Activated CD4-positive, alpha-beta T cell treated with anti-CD3 and anti-CD28 coated beads, Interleukin-2, amount 50 U/mL, for 1 hour (primary cell): ENCODE data around the gene NLGN3.
A peak's percentile ranks its signal among the peaks of the same experiment; 100 is the strongest.

Experiments
- DNase-seq: peaks from one replicate; pipeline ENCODE4 v3.0.0-alpha.2; 2020

The NLGN3 gene

DNA sequence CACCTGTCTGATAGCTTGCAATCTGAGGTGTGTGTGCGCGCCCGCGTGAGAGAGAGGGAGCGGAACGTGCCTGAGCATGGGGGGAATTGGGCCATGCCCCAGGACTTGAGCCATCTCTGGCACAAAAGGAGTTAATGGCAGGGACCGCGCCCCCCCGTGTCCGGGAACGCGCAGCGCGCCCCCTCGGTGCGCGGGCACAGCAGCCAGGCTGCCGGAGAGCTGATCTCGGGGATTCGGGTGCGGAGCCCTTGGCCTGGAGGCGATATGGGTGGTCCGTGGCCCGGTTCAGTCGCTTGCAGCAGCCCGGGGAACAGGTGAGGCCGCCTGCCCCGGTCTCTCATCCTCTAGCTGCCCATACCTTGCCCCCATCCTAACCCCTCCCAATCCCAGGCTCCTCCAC lies at the start of gene NLGN3:
NLGN3 (plus strand) TSS at position 191 of the 400 bp plus-strand sequence. CDS start 2,909 bp downstream, outside the sequence.
- no peak for DNase-seq

DNA sequence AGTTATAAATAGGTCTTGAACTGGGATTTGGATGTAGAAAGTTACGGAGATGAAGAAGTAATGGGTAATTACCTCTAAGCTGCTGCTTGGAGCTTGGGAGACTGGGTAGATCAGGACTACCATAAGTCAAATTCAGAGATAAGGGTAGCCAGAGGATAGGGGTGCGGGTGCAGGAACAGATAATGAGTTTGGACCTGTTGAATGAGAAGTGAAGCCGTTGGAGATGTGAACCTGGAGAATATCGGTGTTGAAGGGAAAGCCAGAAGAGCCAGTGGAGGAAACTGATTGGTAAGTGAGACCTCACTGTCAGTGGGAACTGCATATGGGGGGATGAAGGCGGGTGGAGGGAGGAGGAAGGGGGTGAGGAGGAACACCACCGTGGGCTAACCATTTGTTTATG lies 49.6 kb upstream of the NLGN3 start:
- no peak for DNase-seq

DNA sequence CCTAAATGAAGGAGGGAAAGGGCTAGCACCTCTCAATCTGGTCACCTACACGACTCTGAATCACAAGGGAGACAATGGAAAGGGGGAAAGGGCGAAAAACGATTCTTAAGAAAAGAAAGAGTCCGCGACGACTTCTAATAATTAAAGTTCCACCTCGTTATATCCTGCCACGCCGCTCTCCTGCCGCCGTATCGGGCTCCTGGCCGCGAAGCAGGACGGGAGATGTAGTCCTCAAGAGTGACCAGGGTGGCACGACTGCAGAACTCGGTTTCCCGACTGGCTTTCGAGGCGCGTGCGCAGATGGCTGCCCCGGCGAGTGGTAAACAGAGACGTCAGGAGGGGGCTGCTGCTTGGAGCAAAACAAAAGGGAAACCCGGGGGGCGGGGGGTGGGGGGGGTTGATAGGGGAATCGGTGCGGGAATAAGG lies 49.1 kb upstream of the NLGN3 start, which contains the start of gene FOXO4:
FOXO4 (plus strand) TSS at position 297 of the 426 bp plus-strand sequence. CDS start 678 bp downstream, outside the sequence.
- peak; percentile 86 for DNase-seq

DNA sequence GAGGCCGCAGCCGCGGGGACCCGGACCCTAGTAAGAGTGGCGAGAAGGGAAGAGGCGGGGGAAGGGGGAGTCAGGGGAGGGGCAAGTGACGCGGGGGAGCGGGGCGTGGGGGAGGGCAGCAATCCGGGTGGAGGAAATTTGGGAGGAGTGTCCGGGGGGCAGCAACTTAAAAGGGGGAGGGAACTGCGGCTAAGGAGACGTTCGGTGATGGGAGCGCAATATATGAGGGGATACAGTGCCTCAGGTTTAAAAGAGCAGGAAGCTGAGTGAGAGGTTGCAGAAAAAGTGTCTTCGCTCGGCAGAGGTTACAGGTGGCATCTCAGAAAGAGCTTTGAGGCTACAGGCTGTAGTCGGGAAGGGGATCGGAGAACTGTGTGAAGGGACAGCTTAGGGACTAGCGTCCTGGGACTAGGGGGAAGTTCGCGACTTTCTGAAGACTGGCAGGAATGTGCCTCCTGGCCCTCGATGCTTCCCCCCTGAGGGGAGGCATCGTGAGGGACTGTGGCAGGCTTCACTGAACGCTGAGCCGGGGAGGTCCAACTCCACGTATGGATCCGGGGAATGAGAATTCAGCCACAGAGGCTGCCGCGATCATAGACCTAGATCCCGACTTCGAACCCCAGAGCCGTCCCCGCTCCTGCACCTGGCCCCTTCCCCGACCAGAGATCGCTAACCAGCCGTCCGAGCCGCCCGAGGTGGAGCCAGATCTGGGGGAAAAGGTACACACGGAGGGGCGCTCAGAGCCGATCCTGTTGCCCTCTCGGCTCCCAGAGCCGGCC lies 48.5 kb upstream of the NLGN3 start:
- DNase-seq: no peak

GRCh38 chrX:71096760-71097032 lies 47.9 kb upstream of the NLGN3 start:
- DNase-seq: no peak

DNA sequence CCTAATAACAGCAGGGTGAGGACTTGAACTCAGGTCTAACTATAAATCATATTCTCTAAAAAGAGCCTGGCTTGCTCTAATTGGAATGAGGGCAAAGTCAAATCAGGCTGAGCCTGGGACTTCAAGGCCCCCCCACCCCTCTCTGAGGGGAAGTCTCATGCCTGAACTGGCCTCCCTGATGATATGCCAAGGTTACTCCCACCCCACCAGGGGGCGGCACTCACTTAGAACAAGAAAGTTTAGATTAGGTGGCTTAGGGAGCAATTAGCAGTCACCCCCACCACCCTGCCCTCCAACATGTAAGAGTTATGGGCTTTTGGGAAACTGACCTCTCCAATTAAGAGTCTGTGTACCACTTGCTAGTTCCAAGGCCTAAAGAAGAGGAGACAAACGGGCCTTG lies 46.3 kb upstream of the NLGN3 start:
- peak; percentile 76 for DNase-seq

DNA sequence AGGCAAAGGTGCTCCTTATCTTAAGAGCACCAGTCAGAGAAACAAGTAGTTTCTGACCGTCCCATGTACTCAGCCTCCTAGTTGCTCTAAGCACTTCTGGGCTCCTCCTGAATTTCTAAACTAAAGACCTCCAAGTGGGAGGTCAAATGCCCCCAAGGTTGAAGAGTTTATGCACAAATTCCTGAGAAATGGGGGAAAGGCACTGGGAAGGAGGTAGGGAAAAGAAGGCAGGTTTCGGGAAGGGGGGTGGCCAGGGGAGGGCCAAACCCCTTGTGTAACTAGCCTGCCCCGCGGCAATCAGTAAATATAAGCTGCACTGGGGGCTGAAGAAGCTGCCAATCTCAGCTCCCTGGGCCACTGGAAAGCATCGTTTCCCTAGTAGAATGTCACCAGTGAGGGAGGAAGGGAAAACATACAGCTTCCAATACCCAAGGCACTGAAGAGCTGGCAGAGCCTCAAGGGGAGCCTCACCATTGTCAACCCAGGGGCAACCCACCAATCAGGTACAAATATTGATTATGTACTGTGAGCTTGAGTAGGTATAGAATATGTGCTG lies 45.6 kb upstream of the NLGN3 start:
- DNase-seq: no peak

- no peak for DNase-seq
These were observed 44.9 kb upstream of the NLGN3 start for GRCh38 chrX:71099736-71100135.

GRCh38 chrX:71100581-71101505 lies 43.8 kb upstream of the NLGN3 start:
- peak; percentile 14 for DNase-seq

GRCh38 chrX:71102292-71102691 lies 42.3 kb upstream of the NLGN3 start:
- no peak for DNase-seq

- DNase-seq: peak; percentile 40
These were observed 41.3 kb upstream of the NLGN3 start for GRCh38 chrX:71103110-71103983.

- no peak for DNase-seq
These were observed 39.0 kb upstream of the NLGN3 start for GRCh38 chrX:71105628-71106027.

DNA sequence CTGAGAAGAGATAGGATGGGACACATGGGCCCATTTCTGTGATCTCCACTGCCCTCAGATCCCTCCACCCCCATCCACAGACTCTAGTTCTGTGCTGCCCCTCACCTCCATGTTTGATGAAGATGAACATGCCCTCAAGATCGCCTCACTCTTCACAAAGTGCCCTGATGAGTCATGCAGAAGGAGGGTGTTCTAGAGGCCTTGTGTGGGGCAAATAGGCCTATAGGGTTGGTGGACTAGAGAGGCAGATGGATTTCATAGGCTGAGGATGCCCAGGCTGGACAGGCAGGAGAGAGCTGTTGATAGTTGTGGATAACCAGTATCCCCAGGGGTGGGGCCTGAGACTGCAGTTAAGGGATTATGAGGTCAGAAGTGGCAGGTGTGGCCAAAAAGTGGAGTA lies 38.2 kb upstream of the NLGN3 start, which contains the start of gene CXorf65:
CXorf65 (minus strand) TSS at position 314 of the 400 bp plus-strand sequence; CDS start at position 130, 184 bp downstream.
- DNase-seq: peak; percentile 9

DNA sequence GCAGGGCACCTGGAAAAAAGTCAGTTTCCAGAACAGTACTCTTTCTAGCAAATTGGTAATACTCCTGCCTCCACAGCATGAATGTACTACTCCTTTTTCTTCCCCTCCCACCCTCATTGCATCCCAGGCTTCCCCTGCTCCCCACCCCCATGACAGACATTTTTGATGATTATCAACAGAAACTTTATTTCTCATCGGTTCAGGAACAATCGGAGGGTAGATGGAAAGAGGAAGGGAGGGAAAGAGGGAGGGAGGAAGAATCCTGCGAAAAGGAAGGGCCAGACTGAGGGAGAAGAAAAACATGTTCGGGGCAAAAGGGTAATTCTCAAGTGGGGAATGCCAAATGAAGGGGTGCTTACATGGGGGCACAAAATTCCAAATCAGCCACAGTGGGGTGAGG lies 37.4 kb upstream of the NLGN3 start:
- DNase-seq: no peak

DNA sequence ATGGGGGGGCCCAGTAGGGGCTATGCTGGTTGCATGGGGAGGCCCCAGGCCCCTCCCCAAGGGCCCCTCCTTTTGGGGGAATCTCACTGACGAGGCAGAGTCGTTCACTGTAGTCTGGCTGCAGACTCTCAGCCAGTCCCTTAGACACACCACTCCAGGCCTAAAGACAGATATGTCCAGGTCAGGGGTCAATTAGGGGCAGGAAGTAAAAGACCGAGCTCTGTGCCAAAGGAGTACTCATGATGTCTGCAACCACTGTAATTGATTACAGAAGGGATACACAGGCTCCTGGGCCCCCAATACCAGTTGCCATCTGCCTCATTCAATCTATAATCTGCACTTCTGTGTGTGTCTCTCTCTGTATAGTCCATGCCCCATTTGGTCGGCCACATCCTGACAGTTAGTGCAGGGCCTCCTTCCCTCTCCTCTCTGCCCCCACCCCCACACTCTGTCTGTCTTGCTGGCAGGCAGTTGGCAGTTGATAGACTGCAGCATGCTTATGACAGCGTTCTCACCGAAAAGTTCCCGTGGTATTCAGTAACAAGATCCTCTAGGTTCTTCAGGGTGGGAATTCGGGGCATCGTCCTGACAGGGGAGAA lies 36.8 kb upstream of the NLGN3 start:
- peak; percentile 34 for DNase-seq

GRCh38 chrX:71109051-71109450 lies 35.6 kb upstream of the NLGN3 start:
- DNase-seq: no peak

- DNase-seq: peak; percentile 69
These were observed 33.3 kb upstream of the NLGN3 start, which contains the start of gene IL2RG for GRCh38 chrX:71111141-71111843. Gene IL2RG, minus strand, starts transcription at chrX:71111577. Its CDS starts 38 bp downstream, at chrX:71111539.

- peak; percentile 33 for DNase-seq
These were observed 32.7 kb upstream of the NLGN3 start for GRCh38 chrX:71111921-71112431.

DNA sequence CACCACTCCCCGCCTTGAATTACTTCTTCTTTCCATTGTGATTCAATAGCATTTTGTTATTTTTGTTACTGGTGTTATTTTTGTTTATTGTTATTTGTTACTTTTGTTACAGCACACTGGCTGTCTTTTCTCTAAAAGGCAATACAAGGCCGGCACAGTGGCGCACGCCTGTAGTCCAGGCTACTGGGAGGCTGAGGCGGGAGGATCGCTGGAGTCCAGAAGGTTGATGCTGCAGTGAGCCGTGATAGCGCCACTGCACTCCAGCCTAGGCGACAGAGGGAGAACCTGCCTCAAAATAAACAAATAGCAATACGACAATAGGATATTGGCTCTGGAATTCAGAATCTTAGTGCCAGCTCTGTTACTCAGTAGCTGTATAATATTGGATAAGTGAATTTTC lies 27.3 kb upstream of the NLGN3 start:
- no peak for DNase-seq

- DNase-seq: peak; percentile 76
These were observed 26.3 kb upstream of the NLGN3 start, which contains the start of gene MED12 for GRCh38 chrX:71118032-71118984. Gene MED12, plus strand, starts transcription at chrX:71118596. Its CDS starts 159 bp downstream, at chrX:71118755.
